Large intestine (tissue), 3 donors: ENCODE measurements around the gene BGLAP. TPM values are rescaled to one million over a fixed set of nuclear protein-coding genes. Genes with fewer than 3 reads are reported as not detected.

Source experiments
- DNase-seq, 2 donors: peaks; one replicate each; pipeline versions ENCODE4 v3.0.0 to v3.0.0-alpha.2; 2013
- H3K27ac ChIP-seq: one replicate; pipeline ENCODE4 v1.5.1; 2013; ENCODE audit warnings: low read length
- H3K27me3 ChIP-seq: 2 replicates; pipeline ENCODE4 v1.6.1; 2013; ENCODE audit warnings: low read length; ENCODE audit not compliant: control insufficient read depth, insufficient read depth
- H3K36me3 ChIP-seq: 2 replicates; pipeline ENCODE4 v1.6.1; 2013; ENCODE audit warnings: low read length; ENCODE audit not compliant: control insufficient read depth, insufficient read depth
- H3K4me1 ChIP-seq: one replicate; pipeline ENCODE4 v1.6.1; 2013; ENCODE audit warnings: low read length; ENCODE audit not compliant: control insufficient read depth, insufficient read depth
- H3K4me3 ChIP-seq: one replicate; pipeline ENCODE4 v1.5.1; 2013; ENCODE audit warnings: low read length
- H3K9me3 ChIP-seq: one replicate; pipeline ENCODE4 v1.6.1; 2013; ENCODE audit warnings: mild to moderate bottlenecking, low read depth, low read length, moderate library complexity; ENCODE audit not compliant: control insufficient read depth
- WGBS: methylation state at CpG from one replicate; pipeline ENCODE4 v1.1.5; 2013; ENCODE audit warnings: low lambda C conversion rate; ENCODE audit not compliant: insufficient coverage; 5-methylcytosine and 5-hydroxymethylcytosine counted together
- polyA plus RNA-seq: library from polyadenylated mRNA; unstranded; fragments of 120-200 nt; gene quantifications from one replicate; pipeline ENCODE4 v1.2.1, GENCODE V29; 2013

Gene BGLAP
- polyA plus RNA-seq, 1 donor: 5.8 TPM

GRCh38 chr1:156289857-156290256, 47.9 kb downstream of the BGLAP start:
- peaks cover 28% of the 10 kb centered on the region for H3K36me3 ChIP-seq
- H3K27ac ChIP-seq: no peak overlapping the region
- DNase-seq: no peak
- no peaks in the 10 kb centered on the region for H3K9me3 ChIP-seq
- H3K4me1 ChIP-seq: peaks cover 19% of the 10 kb centered on the region
- no peak overlapping the region for H3K4me3 ChIP-seq
- H3K27me3 ChIP-seq: no peaks in the 10 kb centered on the region

GRCh38 chr1:156291226-156292061, 49.5 kb downstream of the BGLAP start:
- no CpG with 5 or more reads among the region's 37 CpGs for WGBS
- H3K36me3 ChIP-seq: peaks cover 23% of the 10 kb centered on the region
- no peaks in the 10 kb centered on the region for H3K27me3 ChIP-seq
- peak overlapping the region; percentile 48 for H3K4me3 ChIP-seq
- DNase-seq: peak; percentile 93 to 97
- H3K27ac ChIP-seq: peak overlapping the region; percentile 60
- peaks cover 23% of the 10 kb centered on the region for H3K4me1 ChIP-seq
- no peaks in the 10 kb centered on the region for H3K9me3 ChIP-seq

Other genes with a start within 250 kb of the BGLAP start
- 281 TPM for gene SSR2, start 221.2 kb upstream of the BGLAP start, polyA plus RNA-seq
- 43.9 TPM for gene UBQLN4, start 188.4 kb upstream of the BGLAP start, polyA plus RNA-seq
- 64.0 TPM for gene LAMTOR2, start 187.4 kb upstream of the BGLAP start, polyA plus RNA-seq
- 174 TPM for gene RAB25, start 181.0 kb upstream of the BGLAP start, polyA plus RNA-seq
- 8.4 TPM for gene MEX3A, start 159.7 kb upstream of the BGLAP start, polyA plus RNA-seq
- gene LMNA, start 127.5 kb upstream of the BGLAP start, polyA plus RNA-seq: 138 TPM
- gene SEMA4A, start 88.6 kb upstream of the BGLAP start, polyA plus RNA-seq: 6.4 TPM
- gene SLC25A44, start 48.1 kb upstream of the BGLAP start, polyA plus RNA-seq: 35.4 TPM
- 63.4 TPM for gene PMF1, start 29.2 kb upstream of the BGLAP start, polyA plus RNA-seq
- 12.9 TPM for gene PAQR6, start 5.9 kb downstream of the BGLAP start, polyA plus RNA-seq
- 57.3 TPM for gene SMG5, start 40.6 kb downstream of the BGLAP start, polyA plus RNA-seq
- 7.3 TPM for gene TMEM79, start 42.1 kb downstream of the BGLAP start, polyA plus RNA-seq
- 170 TPM for gene GLMP, start 53.5 kb downstream of the BGLAP start, polyA plus RNA-seq
- gene VHLL, start 57.1 kb downstream of the BGLAP start, polyA plus RNA-seq: not detected
- gene CCT3, start 96.1 kb downstream of the BGLAP start, polyA plus RNA-seq: 215 TPM
- 0.81 TPM for gene TSACC, start 96.3 kb downstream of the BGLAP start, polyA plus RNA-seq
- 35.4 TPM for gene RHBG, start 127.0 kb downstream of the BGLAP start, polyA plus RNA-seq